ENCODE data around the gene TSPAN4. TPM values are rescaled to one million over a fixed set of nuclear protein-coding genes. Genes with fewer than 3 reads are reported as not detected.

TSPAN4 gene
- total and polyA plus RNA-seq, 10 donors = 32.1 to 140 (median 107) TPM

GRCh38 chr11:895331-896110 is 52.9 kb downstream of the TSPAN4 start:
- DNase-seq = no peak
- H3K27ac ChIP-seq = no peak overlapping the region
- H3K9me3 ChIP-seq = no peaks in the 10 kb centered on the region
- H3K27me3 ChIP-seq (replicated peaks in 1 of 7) = no peaks in the 10 kb centered on the region
- TF ChIP-seq CTCF (IDR thresholded peaks at IDR 0.05 in 8 of 11, conservative IDR thresholded peaks at IDR 0.05 in 3 of 11) (no peak), POLR2A (IDR thresholded peaks at IDR 0.05) (no peak), POLR2AphosphoS5 (IDR thresholded peaks at IDR 0.05) (no peak)
- H3K4me1 ChIP-seq = peaks cover 0 to 5% (median 0%) of the 10 kb centered on the region in 6 donors
- intact Hi-C loops (cut with DNase I; ENCODE audit: low total_unique reads) = no loop called here
- 85 to 96% (median 89%) methylated on average over 18 to 26 of the region's 26 CpGs for WGBS, 5 donors
- no peak overlapping the region for H3K4me3 ChIP-seq
- peaks cover 2 to 82% (median 36%) of the 10 kb centered on the region in 6 donors for H3K36me3 ChIP-seq

GRCh38 chr11:897253-898142 is 54.8 kb downstream of the TSPAN4 start:
- intact Hi-C loops (cut with DNase I; ENCODE audit: low total_unique reads) = no loop called here
- no peak for DNase-seq

DNA sequence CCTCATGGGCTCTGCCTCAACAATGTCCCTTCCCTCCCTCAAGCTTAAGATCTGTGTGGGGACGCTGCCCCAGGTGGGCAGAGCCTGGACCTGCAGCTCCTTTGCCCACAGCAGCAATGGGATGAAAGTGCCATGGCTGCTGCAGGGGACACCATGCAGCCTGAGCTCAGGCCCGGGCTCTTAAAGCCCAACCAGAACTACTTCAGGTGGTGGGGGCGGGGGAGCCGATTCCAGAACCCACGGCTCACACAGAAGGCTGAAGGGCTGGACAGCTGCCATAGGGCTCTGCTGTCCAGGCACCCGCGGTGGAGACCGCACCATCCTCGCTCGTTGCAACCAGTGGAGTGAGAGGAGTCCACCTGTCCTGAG is 55.5 kb downstream of the TSPAN4 start:
- no peaks in the 10 kb centered on the region for H3K27me3 ChIP-seq (replicated peaks in 1 of 7)
- H3K36me3 ChIP-seq = peaks cover 11 to 84% (median 58%) of the 10 kb centered on the region in 6 donors
- H3K9me3 ChIP-seq = no peaks in the 10 kb centered on the region
- DNase-seq = no peak
- intact Hi-C loops (cut with DNase I; ENCODE audit: low total_unique reads) = no loop called here
- H3K27ac ChIP-seq = peak overlapping the region in 3 of 8 donors; percentile 25 to 40 (median 36)
- H3K4me1 ChIP-seq = no peaks in the 10 kb centered on the region
- WGBS, 5 donors = 82 to 88% (median 86%) methylated on average over 8 to 10 of the region's 10 CpGs
- TF ChIP-seq POLR2A (IDR thresholded peaks at IDR 0.05) = no peak
- TF ChIP-seq CTCF (IDR thresholded peaks at IDR 0.05 in 8 of 11, conservative IDR thresholded peaks at IDR 0.05 in 3 of 11) = peak in 1 of 11 experiments; percentile 29
- no peak for TF ChIP-seq POLR2AphosphoS5 (IDR thresholded peaks at IDR 0.05)
- no peak overlapping the region for H3K4me3 ChIP-seq

More at GRCh38 chr11:897253-898142, 54.8 kb downstream of the TSPAN4 start:
- H3K9me3 ChIP-seq = no peaks in the 10 kb centered on the region
- H3K4me3 ChIP-seq = no peak overlapping the region
- H3K4me1 ChIP-seq = no peaks in the 10 kb centered on the region
- no peak for TF ChIP-seq POLR2AphosphoS5 (IDR thresholded peaks at IDR 0.05)
- TF ChIP-seq CTCF (IDR thresholded peaks at IDR 0.05 in 8 of 11, conservative IDR thresholded peaks at IDR 0.05 in 3 of 11) = no peak
- 72 to 93% (median 88%) methylated on average over 10 to 17 of the region's 17 CpGs for WGBS, 5 donors
- H3K27me3 ChIP-seq (replicated peaks in 1 of 7) = no peaks in the 10 kb centered on the region
- H3K36me3 ChIP-seq = peaks cover 11 to 84% (median 52%) of the 10 kb centered on the region in 6 donors
- peak overlapping the region in 4 of 8 donors; percentile 25 to 52 (median 38) for H3K27ac ChIP-seq

Measured in spleen (tissue), 11 donors.